Liver (tissue), 9 donors: ENCODE data around the gene COLEC11. TPM values are rescaled to one million over a fixed set of nuclear protein-coding genes. Genes with fewer than 3 reads are reported as not detected.
"Not testable (repeated sequence)": the region's sequence is repeated elsewhere in the genome, so short reads cannot be mapped to it uniquely, and the experiment has no call there.

ENCODE experiments used
- DNase-seq: peaks from one replicate; pipeline ENCODE4 v3.0.0-alpha.2; 2017; ENCODE audit warnings: low spot score
- H3K27ac ChIP-seq, 2 donors: one replicate each; pipeline ENCODE4 v1.7.0; 2013; ENCODE audit warnings: inconsistent platforms in 2 of 2, low read length in 2 of 2, control low read depth in 1 of 2, low read depth in 1 of 2, mild to moderate bottlenecking in 1 of 2
- H3K27me3 ChIP-seq, 4 donors: one replicate each; pipeline versions ENCODE4 v1.6.1 to v1.7.0; 2013; ENCODE audit warnings: low read length in 3 of 4, inconsistent platforms in 1 of 4, mild to moderate bottlenecking in 1 of 4, moderate library complexity in 1 of 4; ENCODE audit not compliant: control insufficient read depth in 4 of 4, insufficient read depth in 4 of 4
- H3K36me3 ChIP-seq, 4 donors: one replicate each; pipeline versions ENCODE4 v1.6.1 to v1.7.0; 2013; ENCODE audit warnings: low read length in 3 of 4, mild to moderate bottlenecking in 3 of 4, low read depth in 1 of 4, moderate library complexity in 1 of 4; ENCODE audit not compliant: control insufficient read depth in 4 of 4, insufficient read depth in 3 of 4
- H3K4me1 ChIP-seq, 4 donors: one replicate each; pipeline versions ENCODE4 v1.6.1 to v1.7.0; 2013; ENCODE audit warnings: low read length in 3 of 4, mild to moderate bottlenecking in 3 of 4, moderate library complexity in 1 of 4; ENCODE audit not compliant: control insufficient read depth in 4 of 4, insufficient read depth in 4 of 4
- H3K4me3 ChIP-seq, 3 donors: one replicate each; pipeline versions ENCODE4 v1.6.1 to v1.7.0; 2013; ENCODE audit warnings: low read length in 3 of 3, control low read depth in 1 of 3, low read depth in 1 of 3, mild to moderate bottlenecking in 1 of 3
- H3K9ac ChIP-seq, 2 donors: one replicate each; pipeline ENCODE4 v1.7.0; 2013; ENCODE audit warnings: low read length in 2 of 2, mild to moderate bottlenecking in 2 of 2, moderate library complexity in 2 of 2, control low read depth in 1 of 2, low read depth in 1 of 2
- H3K9me3 ChIP-seq, 4 donors: one replicate each; pipeline versions ENCODE4 v1.6.1 to v1.7.0; 2013; ENCODE audit warnings: low read length in 3 of 4; ENCODE audit not compliant: control insufficient read depth in 4 of 4
- ATF3 ChIP-seq: IDR thresholded peaks from 2 replicates; pipeline ENCODE4 v1.6.1; 2016; ENCODE audit warnings: antibody characterized with exemption
- CTCF ChIP-seq: fragments of 150-350 bp; IDR thresholded peaks from 2 replicates; pipeline ENCODE4 v1.5.1; 2017; ENCODE audit warnings: improper control_type of control experiment, low read depth, low read length; ENCODE audit not compliant: missing input control
- FOXA1 ChIP-seq: IDR thresholded peaks from 2 replicates; pipeline ENCODE4 v1.6.1; 2016; ENCODE audit warnings: antibody characterized with exemption
- FOXA2 ChIP-seq: IDR thresholded peaks from 2 replicates; pipeline ENCODE4 v1.6.1; 2016; ENCODE audit warnings: antibody characterized with exemption
- GABPA ChIP-seq, 2 donors: IDR thresholded peaks in 1 of 2; conservative IDR thresholded peaks in 1 of 2; 2 replicates each; pipeline ENCODE4 v1.6.1; 2016; ENCODE audit warnings: antibody characterized with exemption in 2 of 2, mild to moderate bottlenecking in 1 of 2, moderate library complexity in 1 of 2
- HNF4A ChIP-seq, 2 donors: conservative IDR thresholded peaks; 2 replicates each; pipeline ENCODE4 v1.6.1; 2016; ENCODE audit warnings: antibody characterized with exemption in 2 of 2, mild to moderate bottlenecking in 2 of 2
- HNF4G ChIP-seq: IDR thresholded peaks from 2 replicates; pipeline ENCODE4 v1.6.1; 2016; ENCODE audit warnings: antibody characterized with exemption
- NR2F2 ChIP-seq: IDR thresholded peaks from 2 replicates; pipeline ENCODE4 v1.6.1; 2016; ENCODE audit warnings: antibody characterized with exemption
- RAD21 ChIP-seq, 2 donors: IDR thresholded peaks; 2 replicates each; pipeline ENCODE4 v1.6.1; 2016; ENCODE audit warnings: antibody characterized with exemption in 2 of 2, mild to moderate bottlenecking in 2 of 2
- SP1 ChIP-seq: IDR thresholded peaks from 2 replicates; pipeline ENCODE4 v1.6.1; 2018; ENCODE audit warnings: antibody characterized with exemption, mild to moderate bottlenecking
- ZBTB33 ChIP-seq: IDR thresholded peaks from 2 replicates; pipeline ENCODE4 v1.6.1; 2016; ENCODE audit warnings: antibody characterized with exemption
- WGBS: extraction: QIAGEN DNeasy Blood & Tissue Kit; methylation state at CpG from one replicate; pipeline ENCODE4 v1.1.7; 2013; 5-methylcytosine and 5-hydroxymethylcytosine counted together
- polyA plus RNA-seq, 2 donors: library from polyadenylated mRNA; stranded (reverse) in 1 of 2; unstranded in 1 of 2; fragments of 200-250 nt in 1 of 2; fragments of >200 nt in 1 of 2; fragmentation: Nextera tagmentation in 1 of 2; extraction: Ambion mirVana in 1 of 2; gene quantifications; one replicate each; pipeline versions ENCODE4 v1.2.1 to v1.2.3, GENCODE V29; 2013 to 2015
- total RNA-seq, 2 donors: library from RNA; depleted of rRNA; stranded (reverse); fragments of >200 nt; gene quantifications; one replicate each; pipeline ENCODE4 v1.2.3, GENCODE V29; 2014
- donor health status: healthy.
- donor health status: healthy.
- donor health status: healthy.
- donor health status: healthy.
- donor health status: healthy.

COLEC11 gene
- total and polyA plus RNA-seq, 4 donors: 31.0 to 100 (median 70.9) TPM

GRCh38 chr2:3635171-3635974, 40.5 kb downstream of the COLEC11 start:
- Histone ChIP-seq H3K27me3 (no peaks in the 10 kb centered on the region), H3K4me1 (no peaks in the 10 kb centered on the region), H3K4me3 (no peak overlapping the region), H3K36me3 (no peaks in the 10 kb centered on the region), H3K9ac (no peak overlapping the region), H3K27ac (no peak overlapping the region), H3K9me3 (no peaks in the 10 kb centered on the region)
- 73% methylated on average over 29 of the region's 29 CpGs for WGBS
- peak; percentile 19 for DNase-seq
- TF ChIP-seq SP1: no peak
- no peak for TF ChIP-seq FOXA2
- TF ChIP-seq GABPA (IDR thresholded peaks at IDR 0.05 in 1 of 2, conservative IDR thresholded peaks at IDR 0.05 in 1 of 2): no peak
- no peak for TF ChIP-seq CTCF
- no peak for TF ChIP-seq HNF4A (conservative IDR thresholded peaks at IDR 0.05)
- no peak for TF ChIP-seq ZBTB33
- TF ChIP-seq RAD21 (IDR thresholded peaks at IDR 0.05): no peak
- no peak for TF ChIP-seq NR2F2
- TF ChIP-seq ATF3: no peak

- H3K4me3 ChIP-seq, H3K9ac ChIP-seq, H3K9me3 ChIP-seq, H3K36me3 ChIP-seq, H3K27me3 ChIP-seq, H3K27ac ChIP-seq, H3K4me1 ChIP-seq: not testable (repeated sequence)
- DNase-seq: peak; percentile 16
- WGBS: 85% methylated on average over 16 of the region's 16 CpGs
Measured at GRCh38 chr2:3635975-3636327, 41.0 kb downstream of the COLEC11 start.

GRCh38 chr2:3636586-3637310, 41.8 kb downstream of the COLEC11 start:
- WGBS: 80% methylated on average over 13 of the region's 13 CpGs
- Histone ChIP-seq H3K36me3 (no peaks in the 10 kb centered on the region), H3K27ac (no peak overlapping the region), H3K9ac (no peak overlapping the region), H3K27me3 (no peaks in the 10 kb centered on the region), H3K4me1 (no peaks in the 10 kb centered on the region), H3K4me3 (no peak overlapping the region), H3K9me3 (no peaks in the 10 kb centered on the region)
- no peak for DNase-seq
- no peak for TF ChIP-seq HNF4G
- TF ChIP-seq FOXA1: no peak
- no peak for TF ChIP-seq FOXA2
- no peak for TF ChIP-seq HNF4A (conservative IDR thresholded peaks at IDR 0.05)
- no peak for TF ChIP-seq ATF3
- no peak for TF ChIP-seq NR2F2
